HG02623 (cell line): ENCODE measurements around the gene CSF1.
"Not testable (repeated sequence)": the region's sequence is repeated elsewhere in the genome, so short reads cannot be mapped to it uniquely, and the experiment has no call there.

Experiments
- ATAC-seq: cut with Tn5 transposase; IDR thresholded peaks from one replicate; pipeline ENCODE4 v1.9.1; 2021; ENCODE audit warnings: moderate library complexity; ENCODE audit not compliant: unreplicated experiment

CSF1 gene

DNA sequence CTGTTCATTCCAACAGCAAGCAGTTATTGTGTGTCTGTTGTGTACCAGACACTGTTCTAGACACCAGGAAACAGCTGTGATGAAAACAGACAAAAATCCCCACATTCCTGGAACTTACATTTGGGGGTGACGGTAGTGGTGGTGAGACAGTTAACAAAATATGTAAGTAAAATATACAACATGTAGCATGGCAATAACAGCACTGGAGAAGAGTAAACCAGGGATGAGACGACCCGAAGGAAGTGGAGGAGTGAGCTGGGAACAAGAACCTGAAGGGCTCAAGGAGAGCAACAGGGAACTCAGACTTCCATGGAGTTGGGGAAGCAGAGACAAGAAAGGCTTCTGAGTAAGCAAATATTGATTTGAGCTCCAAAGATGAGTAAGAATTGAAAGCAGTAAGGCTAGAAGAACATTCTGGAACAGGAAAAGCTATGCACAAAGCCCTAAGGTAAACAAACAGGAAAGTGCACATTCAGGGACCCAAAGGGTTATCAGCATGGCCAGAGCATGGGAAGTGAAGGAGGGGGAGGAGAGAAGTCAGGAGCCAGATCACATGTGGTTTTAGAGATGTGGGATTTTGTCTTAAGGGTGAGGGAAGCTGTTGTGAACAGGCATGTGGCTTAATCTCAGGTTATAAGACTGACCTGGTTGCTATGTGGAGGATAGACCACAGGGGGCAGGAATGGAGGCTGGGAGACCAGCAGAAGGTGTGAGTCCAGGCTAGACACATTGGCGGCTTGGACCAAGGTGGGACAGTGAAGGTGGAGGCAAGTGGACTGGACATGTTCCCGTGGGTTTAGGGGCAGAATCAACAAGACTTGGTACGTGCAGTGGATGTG lies 7.3 kb downstream of the CSF1 start:
- no peak for ATAC-seq

DNA sequence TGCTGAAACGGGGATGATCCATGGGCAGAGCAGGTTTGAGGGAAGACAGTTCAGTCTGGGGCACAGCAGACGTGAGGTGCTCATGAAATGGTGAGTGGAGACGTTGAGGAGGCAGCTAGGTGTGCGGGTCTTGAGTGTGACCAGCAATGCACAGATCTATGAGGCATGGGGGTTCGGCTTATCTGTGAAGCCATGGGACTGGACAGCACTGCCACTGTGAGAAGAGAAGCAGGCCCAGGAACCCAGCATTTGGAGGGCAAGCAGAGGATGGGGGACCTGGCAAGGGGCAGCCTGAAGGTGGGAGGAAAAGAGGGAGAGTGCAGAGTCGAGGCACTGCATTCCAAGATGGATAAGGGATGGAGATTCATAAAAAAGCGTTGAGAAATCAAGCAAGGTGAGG lies 8.0 kb downstream of the CSF1 start:
- ATAC-seq: no peak

DNA sequence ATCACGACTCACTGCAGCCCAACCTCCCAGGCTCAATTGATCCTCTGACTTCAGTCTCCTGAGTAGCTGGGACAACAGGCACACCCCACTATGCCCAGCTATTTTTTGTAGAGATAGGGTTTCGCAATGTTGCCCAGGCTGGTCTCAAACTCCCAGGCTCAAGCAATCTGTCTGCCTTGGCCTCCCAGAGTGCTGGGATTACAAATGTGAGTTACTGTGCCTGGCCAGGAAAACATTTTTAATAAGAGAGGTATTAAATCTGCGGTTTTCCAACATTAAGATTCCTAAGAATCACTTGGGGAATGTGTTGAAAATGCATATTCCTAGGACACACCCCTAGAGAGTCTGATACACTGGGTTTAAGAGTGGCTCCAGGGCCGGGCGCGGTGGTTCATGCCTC lies 8.7 kb downstream of the CSF1 start:
- no peak for ATAC-seq

DNA sequence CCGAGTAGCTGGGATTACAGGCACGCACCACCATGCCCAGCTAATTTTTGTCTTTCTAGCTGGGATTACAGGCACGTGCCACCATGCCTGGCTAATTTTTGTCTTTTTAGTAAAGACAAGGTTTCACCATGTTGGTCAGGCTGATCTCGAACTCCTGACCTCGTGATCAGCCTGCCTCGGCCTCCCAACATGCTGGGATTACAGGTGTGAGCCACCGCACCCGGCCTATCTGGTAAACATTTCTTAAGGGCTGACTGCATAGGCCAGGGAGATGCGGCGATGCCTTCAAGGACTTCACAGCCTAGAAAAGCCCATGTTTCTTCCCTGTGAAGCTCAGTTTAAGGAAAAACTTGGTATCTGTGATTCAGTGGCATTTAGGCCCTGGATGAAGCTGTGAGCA lies 9.7 kb downstream of the CSF1 start:
- not testable (repeated sequence) for ATAC-seq

DNA sequence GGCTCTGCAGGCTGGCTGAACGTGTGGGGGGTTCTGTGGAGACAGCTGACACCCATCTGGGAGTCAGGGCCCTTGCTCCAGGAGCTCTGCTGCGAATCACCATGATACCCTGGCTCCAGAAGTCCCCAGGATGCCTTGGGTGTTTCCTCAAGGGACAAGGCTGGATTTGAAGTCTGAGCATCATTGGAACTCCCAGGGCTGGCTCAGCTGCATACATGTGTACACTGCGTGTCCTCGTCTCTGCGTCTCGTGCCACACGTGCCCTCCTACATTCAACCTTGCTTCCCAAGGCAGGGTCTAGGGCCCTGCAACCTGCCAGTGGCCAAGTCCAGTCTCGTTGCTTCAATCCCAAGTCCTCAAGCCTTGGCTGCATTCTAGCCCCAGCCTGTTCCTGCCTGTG lies 11.7 kb downstream of the CSF1 start:
- ATAC-seq: no peak

DNA sequence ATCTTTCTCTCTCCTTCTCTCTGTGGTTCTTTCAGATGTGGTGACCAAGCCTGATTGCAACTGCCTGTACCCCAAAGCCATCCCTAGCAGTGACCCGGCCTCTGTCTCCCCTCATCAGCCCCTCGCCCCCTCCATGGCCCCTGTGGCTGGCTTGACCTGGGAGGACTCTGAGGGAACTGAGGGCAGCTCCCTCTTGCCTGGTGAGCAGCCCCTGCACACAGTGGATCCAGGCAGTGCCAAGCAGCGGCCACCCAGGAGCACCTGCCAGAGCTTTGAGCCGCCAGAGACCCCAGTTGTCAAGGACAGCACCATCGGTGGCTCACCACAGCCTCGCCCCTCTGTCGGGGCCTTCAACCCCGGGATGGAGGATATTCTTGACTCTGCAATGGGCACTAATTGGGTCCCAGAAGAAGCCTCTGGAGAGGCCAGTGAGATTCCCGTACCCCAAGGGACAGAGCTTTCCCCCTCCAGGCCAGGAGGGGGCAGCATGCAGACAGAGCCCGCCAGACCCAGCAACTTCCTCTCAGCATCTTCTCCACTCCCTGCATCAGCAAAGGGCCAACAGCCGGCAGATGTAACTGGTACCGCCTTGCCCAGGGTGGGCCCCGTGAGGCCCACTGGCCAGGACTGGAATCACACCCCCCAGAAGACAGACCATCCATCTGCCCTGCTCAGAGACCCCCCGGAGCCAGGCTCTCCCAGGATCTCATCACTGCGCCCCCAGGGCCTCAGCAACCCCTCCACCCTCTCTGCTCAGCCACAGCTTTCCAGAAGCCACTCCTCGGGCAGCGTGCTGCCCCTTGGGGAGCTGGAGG lies 12.7 kb downstream of the CSF1 start:
- ATAC-seq: no peak

DNA sequence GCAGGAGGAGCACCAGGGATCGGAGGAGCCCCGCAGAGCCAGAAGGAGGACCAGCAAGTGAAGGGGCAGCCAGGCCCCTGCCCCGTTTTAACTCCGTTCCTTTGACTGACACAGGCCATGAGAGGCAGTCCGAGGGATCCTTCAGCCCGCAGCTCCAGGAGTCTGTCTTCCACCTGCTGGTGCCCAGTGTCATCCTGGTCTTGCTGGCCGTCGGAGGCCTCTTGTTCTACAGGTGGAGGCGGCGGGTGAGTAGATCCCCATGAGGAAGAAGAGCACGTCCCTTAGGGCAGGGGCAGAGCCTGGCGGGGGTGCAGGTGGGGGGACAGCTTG lies 13.3 kb downstream of the CSF1 start:
- ATAC-seq: no peak

DNA sequence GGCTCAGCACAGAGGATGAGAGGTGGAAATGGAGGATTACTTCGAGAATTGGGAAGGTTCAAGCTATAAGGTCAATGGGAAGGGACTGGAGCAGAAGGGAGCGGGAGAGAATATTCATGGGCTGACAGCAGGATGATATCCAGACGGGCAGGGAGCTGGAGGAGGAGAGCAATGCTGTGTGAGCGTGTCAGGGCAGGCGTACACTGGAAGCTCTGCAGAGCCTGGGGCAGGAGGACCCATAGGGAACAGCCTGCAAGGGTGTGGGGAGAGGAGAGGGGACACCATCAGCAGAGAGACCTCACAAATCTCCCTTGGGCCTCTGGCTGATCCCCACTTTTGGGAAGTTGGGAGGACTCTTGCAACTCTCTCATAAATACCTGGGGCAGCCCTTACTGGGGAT lies 13.7 kb downstream of the CSF1 start:
- ATAC-seq: no peak

DNA sequence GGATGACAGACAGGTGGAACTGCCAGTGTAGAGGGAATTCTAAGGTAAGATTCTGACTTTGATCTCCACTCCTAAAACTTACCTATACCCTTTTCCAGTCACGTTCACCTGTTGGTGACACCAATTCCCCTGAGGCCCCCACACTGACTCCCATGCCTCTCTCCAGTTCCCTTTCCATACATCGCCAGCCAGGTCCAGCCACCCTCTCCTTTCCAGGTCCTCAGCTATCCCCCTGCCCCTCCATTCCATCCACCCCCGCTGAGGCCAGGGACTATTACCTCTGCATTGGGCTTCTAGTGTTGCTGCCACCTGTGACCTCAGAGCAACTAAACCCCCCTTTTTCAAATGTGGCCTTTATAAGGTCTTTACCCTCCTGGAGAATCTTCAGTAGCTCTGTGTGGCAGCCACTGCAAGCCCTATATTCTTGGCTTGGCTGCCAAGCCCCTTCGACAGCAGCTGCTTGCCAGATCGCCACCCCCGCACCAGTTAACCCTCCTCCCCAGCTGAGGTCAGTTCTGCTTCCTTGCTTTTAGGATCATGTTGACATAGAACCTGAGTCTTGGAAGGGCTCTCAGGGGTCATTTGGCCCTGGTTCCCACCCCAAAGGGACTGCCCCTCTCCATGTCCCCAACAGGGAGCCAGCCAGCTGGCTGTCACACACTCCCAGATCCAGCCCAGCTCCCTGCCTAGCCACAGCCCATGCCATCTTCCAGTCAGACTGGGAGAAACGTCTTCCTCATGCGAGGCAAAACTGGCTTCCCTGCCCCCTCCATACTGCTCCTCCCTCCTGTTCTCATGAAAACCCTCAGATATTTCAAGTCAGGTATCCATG lies 14.7 kb downstream of the CSF1 start:
- no peak for ATAC-seq

DNA sequence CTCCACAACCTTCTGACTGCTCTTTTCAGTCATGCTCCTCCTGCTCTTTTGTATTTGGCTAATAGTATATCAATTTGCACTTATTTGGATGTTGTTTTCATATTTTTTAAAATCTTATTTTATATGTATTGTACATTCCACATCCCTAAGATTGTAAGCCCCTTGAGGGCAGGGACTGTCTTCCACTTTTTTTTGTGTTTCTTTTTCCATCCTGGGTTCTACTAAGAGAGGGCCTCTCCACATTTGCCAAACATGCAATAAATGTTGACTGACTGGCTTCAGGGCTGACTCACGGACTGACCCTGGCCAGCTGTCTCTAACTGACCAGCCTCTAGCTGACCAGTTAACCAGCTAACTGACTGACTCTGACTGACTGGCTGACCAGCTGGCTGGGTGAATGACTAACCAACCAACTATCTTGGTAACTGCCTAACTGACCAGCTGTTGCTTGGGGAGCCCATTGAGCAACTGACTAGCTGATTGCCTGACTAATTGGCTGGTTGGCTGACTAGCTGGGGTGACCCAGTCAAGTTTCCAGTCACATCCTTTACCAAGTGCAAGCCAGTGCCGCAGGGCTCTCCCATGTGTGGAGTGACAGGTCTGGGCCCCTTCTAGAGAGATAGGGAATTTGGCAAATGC lies 16.1 kb downstream of the CSF1 start:
- no peak for ATAC-seq

DNA sequence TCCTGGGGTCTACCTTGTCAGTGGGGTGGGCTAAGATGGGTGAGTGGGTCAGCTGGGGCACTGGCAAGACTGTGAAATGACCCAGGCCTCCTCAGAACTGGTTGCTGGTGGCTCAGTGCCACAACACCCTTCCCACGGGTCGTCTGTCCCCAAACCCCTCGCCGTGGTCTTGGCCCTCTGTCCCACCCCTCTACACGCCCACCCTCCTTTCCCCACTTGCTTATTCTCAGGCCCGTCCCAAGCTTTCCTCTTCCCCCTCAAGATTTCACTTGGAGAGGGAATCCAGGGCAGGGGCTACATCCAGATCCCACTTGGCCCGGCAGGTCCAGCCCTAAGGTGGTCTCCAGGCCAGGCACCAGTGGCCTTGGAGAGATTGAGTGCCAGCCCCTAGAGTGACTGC lies 16.7 kb downstream of the CSF1 start:
- ATAC-seq: no peak

DNA sequence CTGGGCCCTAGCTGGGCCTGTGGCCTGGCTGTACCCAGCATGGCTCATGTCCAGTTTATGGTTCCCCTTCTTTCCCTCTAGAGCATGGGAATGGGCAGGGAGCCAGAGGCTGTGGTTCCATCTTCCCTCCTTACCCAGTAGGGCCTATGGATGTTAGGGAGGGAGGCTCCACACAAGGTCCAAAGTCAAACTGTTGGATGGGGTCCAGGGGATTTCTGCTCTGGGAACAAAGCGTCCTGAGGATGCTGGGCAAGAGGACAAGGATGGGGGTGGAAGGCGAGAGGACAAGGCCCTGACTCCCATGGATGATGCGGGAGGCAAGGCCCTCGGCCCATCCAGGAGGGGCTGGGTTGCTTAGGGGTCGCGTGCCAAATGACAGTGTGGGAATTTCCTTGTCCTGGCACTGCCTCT lies 17.3 kb downstream of the CSF1 start:
- no peak for ATAC-seq

DNA sequence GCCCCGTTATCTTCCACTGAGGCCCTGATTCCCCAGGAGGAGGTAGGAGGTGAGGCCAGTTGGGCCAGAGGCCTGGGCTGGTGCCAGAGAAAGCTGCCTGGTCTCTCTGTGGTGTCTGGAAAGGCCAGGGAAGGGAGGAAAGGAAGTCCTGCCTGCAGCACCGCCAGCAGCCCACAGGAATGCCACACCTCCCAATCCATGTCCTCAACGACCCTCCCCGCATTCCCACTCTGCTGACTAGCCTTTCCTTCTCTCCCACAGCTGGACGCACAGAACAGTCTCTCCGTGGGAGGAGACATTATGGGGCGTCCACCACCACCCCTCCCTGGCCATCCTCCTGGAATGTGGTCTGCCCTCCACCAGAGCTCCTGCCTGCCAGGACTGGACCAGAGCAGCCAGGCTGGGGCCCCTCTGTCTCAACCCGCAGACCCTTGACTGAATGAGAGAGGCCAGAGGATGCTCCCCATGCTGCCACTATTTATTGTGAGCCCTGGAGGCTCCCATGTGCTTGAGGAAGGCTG lies 18.0 kb downstream of the CSF1 start:
- no peak for ATAC-seq

DNA sequence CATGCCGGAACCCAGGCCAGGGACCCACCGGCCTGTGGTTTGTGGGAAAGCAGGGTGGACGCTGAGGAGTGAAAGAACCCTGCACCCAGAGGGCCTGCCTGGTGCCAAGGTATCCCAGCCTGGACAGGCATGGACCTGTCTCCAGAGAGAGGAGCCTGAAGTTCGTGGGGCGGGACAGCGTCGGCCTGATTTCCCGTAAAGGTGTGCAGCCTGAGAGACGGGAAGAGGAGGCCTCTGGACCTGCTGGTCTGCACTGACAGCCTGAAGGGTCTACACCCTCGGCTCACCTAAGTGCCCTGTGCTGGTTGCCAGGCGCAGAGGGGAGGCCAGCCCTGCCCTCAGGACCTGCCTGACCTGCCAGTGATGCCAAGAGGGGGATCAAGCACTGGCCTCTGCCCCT lies 18.5 kb downstream of the CSF1 start:
- no peak for ATAC-seq

DNA sequence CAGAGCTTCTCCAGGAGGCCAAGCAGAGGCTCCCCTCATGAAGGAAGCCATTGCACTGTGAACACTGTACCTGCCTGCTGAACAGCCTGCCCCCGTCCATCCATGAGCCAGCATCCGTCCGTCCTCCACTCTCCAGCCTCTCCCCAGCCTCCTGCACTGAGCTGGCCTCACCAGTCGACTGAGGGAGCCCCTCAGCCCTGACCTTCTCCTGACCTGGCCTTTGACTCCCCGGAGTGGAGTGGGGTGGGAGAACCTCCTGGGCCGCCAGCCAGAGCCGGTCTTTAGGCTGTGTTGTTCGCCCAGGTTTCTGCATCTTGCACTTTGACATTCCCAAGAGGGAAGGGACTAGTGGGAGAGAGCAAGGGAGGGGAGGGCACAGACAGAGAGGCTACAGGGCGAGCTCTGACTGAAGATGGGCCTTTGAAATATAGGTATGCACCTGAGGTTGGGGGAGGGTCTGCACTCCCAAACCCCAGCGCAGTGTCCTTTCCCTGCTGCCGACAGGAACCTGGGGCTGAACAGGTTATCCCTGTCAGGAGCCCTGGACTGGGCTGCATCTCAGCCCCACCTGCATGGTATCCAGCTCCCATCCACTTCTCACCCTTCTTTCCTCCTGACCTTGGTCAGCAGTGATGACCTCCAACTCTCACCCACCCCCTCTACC lies 19.1 kb downstream of the CSF1 start:
- ATAC-seq: no peak

DNA sequence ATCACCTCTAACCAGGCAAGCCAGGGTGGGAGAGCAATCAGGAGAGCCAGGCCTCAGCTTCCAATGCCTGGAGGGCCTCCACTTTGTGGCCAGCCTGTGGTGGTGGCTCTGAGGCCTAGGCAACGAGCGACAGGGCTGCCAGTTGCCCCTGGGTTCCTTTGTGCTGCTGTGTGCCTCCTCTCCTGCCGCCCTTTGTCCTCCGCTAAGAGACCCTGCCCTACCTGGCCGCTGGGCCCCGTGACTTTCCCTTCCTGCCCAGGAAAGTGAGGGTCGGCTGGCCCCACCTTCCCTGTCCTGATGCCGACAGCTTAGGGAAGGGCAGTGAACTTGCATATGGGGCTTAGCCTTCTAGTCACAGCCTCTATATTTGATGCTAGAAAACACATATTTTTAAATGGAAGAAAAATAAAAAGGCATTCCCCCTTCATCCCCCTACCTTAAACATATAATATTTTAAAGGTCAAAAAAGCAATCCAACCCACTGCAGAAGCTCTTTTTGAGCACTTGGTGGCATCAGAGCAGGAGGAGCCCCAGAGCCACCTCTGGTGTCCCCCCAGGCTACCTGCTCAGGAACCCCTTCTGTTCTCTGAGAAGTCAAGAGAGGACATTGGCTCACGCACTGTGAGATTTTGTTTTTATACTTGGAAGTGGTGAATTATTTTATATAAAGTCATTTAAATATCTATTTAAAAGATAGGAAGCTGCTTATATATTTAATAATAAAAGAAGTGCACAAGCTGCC lies 19.8 kb downstream of the CSF1 start:
- ATAC-seq: no peak

DNA sequence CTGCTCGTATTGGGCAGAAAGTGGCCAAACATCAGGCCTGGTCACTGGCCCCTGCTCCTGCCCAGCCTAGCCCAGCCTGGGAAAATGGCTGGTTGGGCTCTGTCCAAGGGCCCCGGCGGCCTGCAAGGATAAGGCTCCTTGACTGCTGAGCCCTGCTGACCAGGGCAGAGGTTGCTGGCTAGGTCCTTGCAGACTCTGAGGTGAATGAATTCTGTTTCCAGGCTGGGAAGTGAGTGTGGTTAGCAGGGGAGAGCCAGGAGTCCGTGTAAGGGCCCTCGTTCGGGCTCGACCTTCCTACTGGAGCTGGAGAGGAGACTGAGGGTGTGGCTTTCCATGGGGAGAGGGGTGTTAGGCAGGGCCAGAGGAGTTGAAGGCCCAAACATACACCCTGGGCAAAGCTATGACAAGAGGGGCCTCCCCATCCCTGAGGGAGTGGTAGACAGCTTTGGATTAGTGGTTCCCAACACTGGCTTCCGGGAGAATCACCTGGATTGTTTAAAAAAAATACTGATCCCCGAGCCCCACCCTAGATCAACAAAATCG lies 20.6 kb downstream of the CSF1 start:
- ATAC-seq: no peak

DNA sequence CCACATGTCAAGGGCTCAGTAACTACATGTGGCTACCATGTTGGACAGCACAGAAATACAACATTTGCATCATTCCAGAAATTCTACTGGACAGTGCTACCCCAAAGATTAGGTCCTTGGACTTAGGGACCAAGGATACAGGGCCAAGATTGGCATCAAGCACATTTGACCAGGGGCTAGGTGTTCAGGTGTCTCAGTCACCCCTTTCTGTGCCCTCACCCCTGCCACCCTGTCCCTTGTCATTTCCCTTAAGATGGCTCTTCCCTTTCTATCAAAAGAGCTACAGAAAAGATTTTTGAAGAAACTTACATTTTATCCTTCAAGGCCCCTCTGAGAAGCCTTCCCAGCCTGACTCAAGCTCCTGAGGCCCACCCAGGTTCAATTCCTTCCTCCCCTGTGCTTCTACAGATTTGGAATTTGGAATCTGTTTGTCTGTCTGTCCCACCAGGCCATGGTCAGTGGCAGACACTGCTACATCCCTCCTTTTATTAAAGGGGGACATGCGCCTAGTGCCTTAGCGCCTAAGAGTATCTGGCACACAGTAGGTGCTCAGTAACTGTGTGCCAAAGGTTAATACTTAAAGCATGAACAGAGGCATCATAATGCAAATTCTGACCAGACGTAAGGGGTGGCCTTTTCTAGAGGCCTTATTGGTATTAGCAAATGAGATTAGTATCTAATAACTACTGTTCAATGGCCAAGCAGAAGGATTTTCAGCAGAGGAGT lies 21.4 kb downstream of the CSF1 start:
- ATAC-seq: no peak

DNA sequence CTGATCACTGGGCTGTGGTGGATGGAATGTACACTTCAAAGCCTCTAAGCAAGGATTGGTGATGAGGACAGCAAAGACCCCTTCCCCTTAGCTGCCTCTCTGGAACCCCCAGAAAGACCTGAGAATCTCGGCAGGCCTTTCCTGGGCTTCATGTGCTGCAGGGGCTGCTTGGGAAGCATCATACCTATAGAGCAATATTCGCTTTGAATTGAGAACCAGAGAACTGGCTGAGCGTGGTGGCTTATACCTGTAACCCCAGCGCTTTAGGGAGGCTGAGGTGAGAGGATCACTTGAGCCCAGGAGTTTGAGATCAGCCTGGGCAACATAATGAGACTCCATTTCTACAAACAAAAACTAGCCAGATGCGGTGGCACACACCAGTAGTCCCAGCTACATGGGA lies 22.0 kb downstream of the CSF1 start:
- ATAC-seq: no peak
